NCI-H1694 treated with DMSO at 0.1 percent for 48 hours (cell line): Measurements from ENCODE around the gene PEX14.

ENCODE experiments used
- DNase-seq: peaks from one replicate; lab custom pipeline; 2025; lab: John Stamatoyannopoulos, UW

Gene PEX14

DNA sequence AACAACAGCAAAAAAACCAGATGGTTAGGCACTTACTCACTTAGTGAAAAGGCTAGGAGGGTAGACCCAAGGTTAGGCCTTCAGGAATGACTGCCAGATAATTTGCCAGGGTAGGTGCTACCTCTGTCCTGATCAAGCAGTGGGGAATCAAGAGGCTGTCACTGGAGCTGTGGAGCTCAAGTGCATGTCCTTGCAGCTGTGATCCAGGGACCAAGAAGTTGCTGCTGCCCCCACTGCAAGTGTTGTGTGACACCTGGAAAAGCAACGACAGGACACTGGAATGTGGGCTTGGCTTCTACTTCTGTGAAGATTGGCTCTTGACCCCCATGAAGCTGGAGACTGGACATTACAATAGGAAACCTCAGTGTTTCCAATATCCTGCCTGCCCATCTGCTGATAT is 72.1 kb downstream of the PEX14 start:
- DNase-seq = no peak

DNA sequence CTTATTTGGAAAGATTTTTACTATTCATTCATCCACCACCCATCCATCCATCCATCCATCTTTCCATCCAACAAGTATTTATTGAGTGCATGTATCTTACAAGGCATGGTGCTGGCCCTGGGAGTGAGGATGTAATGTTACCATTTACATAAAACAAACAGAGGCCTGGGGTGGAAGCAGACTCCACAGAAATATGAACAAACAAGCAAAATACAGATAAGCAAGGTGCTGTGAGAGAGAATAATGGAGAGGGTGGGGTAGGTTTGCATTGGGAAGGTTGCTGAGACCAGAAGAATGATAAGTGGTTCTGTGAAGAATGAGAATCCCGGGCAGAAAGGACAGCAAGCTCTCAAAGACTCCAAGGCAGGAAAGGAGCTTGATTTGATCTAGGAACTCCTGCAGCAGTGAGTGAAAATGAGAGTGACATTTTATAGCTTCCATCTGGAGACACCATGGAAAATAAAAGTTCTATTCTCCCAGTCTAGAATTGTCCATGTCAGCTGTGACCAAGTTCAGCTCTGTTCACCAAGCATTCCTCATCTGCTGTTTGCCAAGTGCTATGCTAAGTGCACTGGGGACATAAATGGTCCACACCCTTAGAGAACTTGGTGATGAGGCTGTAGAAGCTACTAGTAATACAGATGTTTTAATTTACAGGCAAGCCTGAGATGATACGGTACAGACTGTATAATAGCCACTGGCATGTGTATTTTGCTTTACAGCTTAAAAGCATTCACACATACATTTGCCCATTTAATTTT is 75.3 kb downstream of the PEX14 start:
- DNase-seq = no peak

DNA sequence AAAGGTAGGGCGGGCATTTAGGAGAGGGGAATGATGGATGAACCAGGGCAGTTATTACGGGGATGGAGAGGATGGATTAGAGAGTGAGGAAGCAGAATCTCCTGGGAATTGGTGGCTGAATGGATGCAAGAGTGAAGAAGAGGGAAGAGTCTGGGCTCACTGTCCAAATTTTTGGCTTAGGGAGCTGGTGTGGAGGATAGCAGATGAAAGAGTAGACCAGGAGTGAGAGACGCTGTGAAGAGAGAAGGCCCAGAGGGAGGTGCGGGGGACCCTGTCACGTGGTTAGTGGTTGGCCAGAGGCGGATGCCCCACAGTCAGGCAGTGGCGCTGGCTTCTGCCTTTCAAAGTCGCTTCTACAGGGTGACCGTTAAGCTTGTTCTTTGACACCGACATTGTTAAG is 78.4 kb downstream of the PEX14 start:
- DNase-seq = no peak

DNA sequence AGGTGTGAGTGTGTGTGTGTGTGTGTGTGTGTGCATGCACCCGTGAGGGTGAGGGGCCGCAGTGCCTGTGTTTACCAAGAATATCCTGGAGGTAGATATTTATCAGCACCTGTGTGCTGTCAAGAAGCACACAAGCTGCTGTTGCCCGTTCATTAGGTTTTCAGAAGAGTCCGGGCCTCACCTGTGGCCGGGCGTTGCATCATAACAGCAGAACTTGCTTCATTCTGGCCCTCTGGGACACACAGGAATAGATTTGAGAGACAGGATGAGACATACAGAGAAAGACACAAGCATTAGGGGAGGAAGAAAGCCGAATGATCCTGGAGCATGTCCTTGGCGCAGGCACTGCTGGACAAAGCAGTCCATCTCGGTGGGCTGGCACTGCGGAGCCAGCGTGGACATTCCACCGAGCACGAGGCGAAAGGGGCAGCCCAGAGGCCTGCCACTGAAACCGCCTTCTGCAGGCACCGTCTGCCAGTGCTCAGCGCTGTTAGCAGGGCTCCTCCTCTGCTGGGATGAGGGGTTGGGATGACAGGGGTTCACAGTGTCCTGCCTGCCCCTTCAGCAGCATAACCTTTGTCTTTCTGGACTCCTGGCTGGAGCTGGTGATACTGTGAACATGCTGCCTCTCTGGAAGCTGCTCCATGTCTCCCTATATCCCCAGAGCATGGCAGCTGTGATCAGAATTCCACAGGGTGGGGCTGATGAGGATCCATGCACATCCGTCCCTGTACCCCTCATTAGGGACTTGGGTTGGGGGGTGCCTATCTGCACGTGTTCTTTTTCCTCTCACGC is 81.1 kb downstream of the PEX14 start:
- DNase-seq = no peak

DNA sequence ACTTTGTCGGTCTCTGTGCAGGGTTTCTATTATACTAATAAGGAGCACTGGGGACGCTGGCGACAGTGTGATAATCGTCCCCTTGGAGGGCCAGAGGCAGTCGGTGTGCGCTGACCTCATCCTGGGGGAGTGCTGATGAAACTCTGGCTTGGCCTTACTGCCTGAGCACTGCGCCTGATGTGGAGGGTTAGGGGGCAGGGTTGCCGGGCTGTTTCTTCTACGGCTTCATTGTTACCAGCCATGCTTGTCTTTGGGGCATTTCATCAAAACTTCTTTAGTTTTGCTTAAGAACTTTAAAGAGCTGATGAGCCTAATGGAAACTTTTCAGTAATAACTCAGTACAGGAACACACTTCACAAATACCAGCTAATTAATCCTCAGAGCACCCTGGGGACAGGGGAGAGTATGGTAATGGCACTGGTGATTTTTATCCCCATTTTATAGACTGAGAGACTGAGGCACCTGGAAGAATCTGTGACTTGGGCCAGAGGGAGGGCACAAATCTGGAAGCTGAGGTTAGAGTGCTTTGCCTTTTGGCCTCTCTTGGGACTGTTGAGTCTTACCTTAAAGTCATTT is 81.8 kb downstream of the PEX14 start:
- DNase-seq = no peak

DNA sequence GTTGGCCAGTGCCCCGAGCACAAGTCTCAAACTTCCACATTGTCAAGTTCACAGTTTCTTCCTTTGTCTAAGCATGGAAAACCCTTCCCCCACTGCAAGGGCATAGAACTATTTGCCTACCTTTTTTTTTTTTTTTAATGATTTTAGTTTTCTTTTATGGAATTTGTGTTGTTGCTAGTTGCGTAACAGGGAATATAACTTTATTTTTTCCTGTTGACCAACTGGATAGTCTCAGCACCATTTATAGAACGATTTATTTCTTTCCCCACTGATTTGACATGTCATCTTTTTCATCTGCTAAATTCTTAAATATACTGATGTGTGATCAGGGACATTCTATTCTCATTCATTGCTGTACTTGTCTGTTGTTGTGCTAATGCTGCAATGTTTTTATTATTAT is 83.0 kb downstream of the PEX14 start:
- no peak for DNase-seq

DNA sequence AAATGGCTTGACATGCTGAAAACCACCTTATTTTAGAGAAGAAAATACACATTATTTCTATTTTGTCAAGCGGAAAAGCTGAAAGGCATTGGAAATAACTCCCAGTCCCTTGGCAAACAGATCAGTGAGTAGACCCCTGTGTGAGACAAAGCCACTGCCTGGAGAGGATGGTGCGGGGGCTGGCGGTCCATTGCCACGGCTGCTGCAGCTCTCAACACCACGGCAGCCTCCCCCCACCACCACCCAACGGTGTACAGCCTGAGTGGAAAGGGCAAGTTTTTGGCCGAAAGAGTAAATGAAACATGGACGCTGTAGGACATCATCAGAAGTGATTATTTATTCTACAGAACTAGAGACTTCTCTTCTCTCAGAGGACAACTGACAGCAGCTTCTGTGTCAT is 84.6 kb downstream of the PEX14 start:
- no peak for DNase-seq

DNA sequence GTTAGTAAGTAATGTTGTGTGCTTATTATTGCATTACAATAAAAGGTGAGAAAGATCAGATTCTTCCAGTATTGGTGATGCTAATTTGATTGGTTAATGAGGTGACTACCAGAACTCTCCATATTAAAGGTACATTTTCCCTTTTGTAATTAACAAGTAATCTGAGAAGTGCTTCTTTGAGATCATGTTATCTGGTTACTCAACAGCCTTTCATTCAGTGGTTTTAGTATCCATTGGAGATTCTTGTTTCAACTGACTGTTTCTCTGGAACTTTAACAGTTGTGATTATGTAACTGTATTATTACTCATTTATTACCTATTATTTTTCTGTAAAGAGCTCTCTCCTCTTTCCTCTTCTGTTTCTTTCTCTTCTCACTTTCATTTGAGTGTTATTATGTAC is 86.7 kb downstream of the PEX14 start:
- DNase-seq = no peak

DNA sequence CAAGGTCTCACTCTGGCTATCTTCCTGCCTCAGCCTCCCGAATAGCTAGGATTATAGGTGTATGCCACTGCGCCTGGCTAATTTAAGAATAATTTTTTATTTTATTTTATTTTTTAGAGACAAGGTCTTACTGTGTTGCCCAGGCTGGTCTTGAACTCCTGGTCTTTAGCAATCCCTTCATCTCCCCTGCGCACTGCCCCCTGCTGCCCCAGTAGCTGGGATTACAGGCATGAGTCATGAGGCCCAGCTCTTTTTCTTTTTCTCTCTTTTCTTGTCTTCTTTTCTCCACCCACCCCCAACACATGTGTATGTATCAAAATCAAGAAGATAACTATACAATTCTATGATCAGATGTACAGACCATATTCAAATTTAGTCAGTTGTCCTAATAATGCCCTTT is 87.2 kb downstream of the PEX14 start:
- DNase-seq = no peak

DNA sequence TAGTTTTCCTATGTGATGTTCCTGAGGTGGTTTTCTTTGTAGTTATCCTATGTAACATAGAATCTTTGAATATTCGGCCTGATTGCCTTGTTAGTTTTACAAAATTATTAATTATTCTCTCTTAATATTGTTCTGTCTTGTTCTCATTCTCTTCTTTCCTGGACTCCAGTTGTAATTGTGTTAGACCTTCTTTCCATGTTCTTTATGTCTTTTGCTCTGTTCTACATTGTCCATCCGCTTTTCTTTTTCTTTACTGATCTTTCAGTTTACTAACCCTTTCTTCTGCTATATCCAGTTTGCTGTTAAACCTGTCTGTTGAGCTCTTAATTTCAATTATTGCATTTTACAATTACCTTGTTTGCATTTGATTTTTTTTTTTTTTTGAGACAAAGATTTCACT is 89.3 kb downstream of the PEX14 start:
- DNase-seq = no peak

DNA sequence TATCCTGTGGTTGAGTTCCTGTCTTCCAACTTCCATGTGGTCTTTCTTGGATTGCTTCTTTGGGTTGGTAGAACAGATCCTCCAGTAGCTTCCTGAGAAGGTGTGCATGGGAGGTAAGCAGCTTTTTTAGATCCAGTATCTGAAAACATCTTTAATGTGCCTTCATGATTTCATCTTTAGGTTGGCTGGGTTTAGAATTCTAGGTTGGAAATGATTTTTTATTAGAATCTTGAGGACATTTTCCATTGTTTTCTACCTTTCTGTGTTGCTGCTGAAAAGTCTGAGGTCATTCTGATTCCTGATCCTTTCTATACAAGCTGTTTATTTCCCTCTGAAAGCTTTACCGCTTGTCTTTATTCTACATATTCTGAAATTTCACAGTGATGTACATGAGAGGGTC is 94.8 kb downstream of the PEX14 start:
- DNase-seq = no peak

DNA sequence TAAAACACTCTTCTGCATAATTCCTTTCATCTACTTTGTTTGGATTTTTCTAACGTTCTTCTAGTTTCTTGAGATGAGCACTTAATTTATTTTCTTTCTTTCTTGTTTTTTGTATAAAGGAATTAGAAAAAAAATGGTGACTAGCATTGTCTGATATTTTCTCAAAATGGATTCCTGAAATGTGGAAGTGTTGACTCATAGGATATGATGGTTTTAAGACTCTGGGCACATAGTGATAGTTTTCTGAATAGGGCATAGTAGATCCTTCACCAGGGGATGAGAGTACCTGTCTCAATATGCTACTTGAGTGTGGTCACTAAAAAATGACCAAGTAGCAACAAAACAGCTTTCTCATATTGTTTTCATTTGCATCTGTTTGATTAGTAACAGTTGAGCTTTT is 100.9 kb downstream of the PEX14 start:
- no peak for DNase-seq

DNA sequence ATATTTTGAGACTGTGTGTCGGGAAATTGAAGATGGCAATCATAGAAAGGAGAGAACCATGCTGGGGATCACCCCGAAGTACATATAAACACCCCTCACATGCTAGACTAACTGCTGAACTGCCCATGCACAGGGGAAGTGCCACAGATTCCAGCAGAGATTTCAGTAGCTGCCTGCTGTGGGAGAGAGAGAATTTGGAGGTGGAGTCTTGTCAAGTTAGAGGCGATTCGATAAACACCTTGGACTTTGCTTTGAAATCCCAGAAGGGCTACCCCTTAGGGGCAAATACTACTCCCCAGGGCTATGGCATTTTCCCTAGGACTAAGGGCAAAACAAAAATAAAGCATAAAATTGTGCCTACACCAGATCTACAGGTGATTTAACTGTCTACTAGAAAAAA is 103.3 kb downstream of the PEX14 start:
- DNase-seq = no peak

DNA sequence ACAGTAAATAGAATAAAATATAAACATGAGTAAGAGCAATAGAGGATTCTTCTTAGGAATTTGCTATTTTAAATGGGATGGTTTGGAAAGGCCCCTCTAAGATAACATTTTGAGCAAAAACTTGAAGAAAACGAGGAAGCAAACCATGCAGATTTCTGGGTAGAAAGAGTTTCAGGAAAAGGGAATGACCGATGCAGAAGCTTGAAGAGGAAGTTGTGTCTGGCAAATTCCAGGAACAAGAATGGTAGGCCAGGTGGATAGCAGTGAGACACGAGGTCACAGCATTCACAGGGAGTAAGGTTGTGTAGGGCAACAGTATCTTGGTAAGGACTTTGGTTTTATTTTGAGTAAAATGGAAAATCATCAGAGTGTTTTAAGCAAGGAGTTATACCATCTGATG is 108.9 kb downstream of the PEX14 start:
- DNase-seq = no peak

DNA sequence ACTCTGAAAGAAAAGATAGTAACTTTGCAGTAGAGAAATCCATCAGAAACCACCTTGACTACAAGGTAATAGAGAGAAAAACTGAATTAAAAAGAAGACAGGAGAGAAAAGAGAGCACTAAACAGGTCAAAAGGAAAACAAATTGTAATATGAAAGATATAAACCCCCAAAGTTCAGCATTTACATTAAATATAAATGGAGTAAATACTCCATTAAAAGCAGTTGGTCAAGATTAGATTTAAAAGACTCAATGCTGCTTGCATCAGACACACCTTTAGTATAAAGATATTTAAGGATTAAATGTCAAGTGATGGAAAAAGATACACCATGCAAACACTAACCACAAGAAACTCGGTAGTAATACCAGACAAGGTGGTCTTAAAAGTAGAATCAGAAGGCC is 110.5 kb downstream of the PEX14 start:
- DNase-seq = no peak

DNA sequence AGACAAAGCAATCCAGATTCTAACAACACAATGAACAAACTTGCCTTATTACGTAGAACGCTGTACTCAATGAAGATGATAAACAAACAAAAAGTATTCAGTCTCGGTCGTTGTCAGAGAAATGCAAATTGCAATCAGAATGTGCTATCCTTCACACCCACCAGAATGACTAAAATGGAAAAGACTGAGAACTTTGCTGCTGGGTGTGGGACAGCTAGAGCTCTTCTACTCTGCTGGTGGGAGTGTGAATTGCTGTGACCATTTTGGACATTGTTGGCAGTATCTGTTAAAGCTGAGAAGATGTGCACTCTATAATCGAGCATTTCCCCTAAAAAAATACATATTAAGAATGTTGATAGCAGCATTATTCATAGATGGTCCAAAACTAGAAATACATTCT is 111.4 kb downstream of the PEX14 start:
- no peak for DNase-seq

DNA sequence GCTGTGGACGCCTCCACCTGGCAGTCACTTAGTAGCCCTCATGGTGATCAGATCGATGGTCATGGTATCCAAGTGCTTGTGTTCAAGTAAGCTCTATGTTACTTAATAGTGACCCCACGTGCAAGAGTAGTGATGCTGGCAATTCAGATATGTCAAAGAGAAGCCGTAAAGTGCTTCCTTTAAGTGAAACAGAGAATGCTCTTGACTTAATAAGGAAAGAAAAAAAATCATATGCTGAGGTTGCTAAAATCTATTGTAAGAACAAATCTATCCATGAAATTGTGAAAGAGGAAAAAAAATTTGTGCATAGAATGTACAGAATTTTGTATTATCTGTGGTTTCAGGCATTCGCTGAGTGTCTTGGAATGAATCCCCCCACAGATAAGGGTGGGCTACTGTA is 113.9 kb downstream of the PEX14 start:
- DNase-seq = no peak

DNA sequence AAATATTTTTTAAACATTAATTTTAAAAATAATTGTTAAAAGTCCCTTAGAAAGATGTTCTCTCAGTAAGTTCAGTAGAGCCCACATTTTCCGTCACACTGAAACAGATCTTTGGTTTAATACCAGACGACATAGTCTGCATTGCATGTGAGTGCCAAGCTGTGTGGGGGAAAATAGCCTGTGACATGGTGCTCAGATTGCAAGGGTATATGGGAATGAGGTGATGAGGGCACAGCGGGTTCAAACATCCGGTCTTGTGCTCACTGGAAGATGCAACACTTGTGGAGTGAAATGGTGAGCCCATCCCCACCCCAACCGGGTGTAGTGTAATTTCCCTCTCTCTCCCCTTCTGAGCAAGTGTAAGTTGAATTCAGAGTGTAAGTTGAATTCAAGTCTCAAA is 114.3 kb downstream of the PEX14 start:
- DNase-seq = no peak

DNA sequence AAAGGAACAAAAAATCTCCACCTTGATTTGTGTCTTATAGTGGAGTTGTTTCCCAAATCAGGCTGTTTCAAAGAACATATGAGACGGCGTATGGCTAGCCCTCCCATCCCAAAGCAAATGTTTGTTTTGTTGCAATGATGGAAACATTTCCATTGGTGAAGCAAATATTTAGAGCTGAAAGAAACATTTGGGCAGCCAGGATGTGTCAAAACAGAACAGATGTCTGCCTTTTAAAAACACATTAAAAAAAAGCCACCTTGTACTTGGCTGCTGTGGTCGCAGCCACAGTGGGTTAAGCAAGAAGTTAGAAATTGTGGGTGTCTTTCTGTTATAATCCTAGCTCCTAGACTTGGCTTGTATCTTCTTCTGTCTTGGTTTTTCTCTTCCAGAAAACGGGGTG is 116.3 kb downstream of the PEX14 start:
- peak; percentile 46 for DNase-seq

DNA sequence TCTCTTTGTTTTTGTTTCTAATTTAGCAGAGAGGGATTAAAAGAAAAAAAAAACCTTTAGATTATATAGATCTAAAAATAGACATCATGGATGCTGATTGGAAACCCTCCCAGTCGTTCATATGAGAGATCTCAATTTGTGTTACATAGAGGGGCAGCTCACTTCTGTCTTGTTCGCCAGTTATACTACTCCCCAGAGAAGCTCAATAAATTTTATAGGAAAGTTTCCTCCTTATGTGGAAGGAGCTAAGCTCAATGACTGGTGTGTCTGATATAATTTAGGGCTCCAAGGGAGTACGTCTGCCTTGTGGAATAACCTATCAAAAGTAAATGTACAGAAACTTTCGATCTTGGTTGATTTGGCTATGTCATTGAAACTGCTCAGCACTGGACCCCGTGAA is 117.6 kb downstream of the PEX14 start:
- DNase-seq = no peak

DNA sequence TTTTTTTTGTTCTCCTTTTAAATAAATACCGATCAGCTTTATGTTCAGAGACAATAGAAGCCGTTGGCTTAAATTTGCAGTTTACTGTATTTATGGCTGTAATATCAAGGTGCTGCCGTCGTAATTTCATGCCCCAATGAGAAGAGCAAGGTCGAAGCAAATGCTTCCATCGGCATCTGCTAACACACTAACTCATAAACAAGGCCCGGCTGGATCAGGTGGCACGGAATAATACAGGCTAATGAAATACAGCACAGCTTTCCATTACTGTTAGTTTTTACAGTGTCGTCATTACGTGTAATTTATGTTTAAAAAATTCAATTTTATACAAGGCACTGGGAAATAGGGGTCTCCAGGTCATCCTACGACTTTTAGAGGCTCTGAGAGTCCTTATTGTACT is 119.0 kb downstream of the PEX14 start:
- no peak for DNase-seq

DNA sequence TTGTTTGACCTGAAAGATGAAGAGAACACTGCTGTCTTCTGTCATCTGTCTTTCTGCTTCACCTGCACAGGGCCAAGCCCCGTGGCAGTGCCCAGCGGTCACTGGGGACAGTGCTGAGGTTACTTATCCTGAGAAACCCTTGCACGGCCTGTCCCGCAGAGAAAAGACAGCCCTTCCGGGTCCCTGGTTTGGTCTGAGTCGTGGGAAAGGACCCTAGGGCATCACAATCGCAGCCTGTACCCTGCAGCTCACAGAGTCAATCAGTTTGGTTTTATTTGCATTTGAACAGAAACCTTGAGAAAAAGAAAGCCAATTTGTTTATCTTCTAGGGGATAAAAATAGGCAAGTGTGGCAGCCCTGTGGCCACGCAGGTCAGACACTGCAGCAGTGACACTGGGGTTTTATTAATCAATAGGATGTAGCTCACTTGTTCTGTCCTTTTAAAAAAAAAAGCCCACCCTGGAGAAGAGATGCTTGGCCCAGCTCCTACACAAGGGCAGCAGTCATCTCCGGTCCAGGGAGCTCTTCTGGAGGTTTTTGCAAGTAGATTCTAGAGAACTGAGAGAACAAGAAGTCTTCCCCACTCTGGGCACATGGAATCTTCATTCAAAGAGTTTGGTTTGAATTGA is 120.0 kb downstream of the PEX14 start:
- DNase-seq = no peak

DNA sequence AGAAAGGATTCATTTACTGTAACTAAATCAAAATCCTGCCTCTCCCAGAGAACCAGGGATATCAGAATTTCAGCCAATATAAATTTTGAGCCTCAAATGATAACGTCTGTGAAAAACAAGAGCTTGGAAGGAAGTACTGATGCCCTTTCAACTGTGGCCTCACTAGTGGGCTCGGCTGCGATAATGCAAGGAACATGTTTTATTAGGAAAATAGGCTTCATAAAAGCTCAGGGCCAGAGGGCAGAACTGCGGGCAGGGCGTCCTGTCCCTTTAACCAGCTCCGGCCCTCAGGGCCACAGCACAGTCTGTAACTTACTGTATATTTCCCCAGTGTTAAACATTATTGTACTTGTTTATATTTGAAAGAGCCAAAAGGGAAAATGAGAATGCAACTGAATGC is 122.0 kb downstream of the PEX14 start:
- DNase-seq = no peak
